Esophagus muscularis mucosa (tissue), 4 donors: Measurements from ENCODE around the gene TECTA. TPM values are rescaled to one million over a fixed set of nuclear protein-coding genes. Genes with fewer than 3 reads are reported as not detected.
A peak's percentile ranks its signal among the peaks of the same experiment; 100 is the strongest.

Experiments used
- DNase-seq: peaks from one replicate; pipeline ENCODE4 v3.0.0-alpha.2; 2017; ENCODE audit errors: extremely low spot score
- H3K27ac ChIP-seq, 4 donors: fragments of 200-600 bp; sonication (generic); replicated peaks in 1 of 4; 1 replicate in 3 of 4; 2 replicates in 1 of 4; pipeline ENCODE4 v1.5.1; 2016 to 2019; ENCODE audit warnings: mild to moderate bottlenecking in 1 of 4
- H3K27me3 ChIP-seq, 4 donors: fragments of 200-600 bp; sonication (generic); one replicate each; pipeline versions ENCODE4 v1.5.1 to v1.6.0; 2016 to 2019
- H3K36me3 ChIP-seq, 4 donors: fragments of 200-600 bp; sonication (generic); one replicate each; pipeline ENCODE4 v1.5.1; 2016 to 2019
- H3K4me1 ChIP-seq, 4 donors: fragments of 200-600 bp; sonication (generic); one replicate each; pipeline ENCODE4 v1.5.1; 2016 to 2019
- H3K4me3 ChIP-seq, 4 donors: fragments of 200-600 bp; sonication (generic); 1 replicate in 2 of 4; 2 replicates in 2 of 4; pipeline ENCODE4 v1.5.1; 2016 to 2019; ENCODE audit warnings: mild to moderate bottlenecking in 4 of 4, moderate library complexity in 1 of 4
- H3K9me3 ChIP-seq, 4 donors: fragments of 200-600 bp; sonication (generic); 1 replicate in 3 of 4; 2 replicates in 1 of 4; pipeline ENCODE4 v1.5.1; 2016 to 2019
- EP300 ChIP-seq: sonication (generic); formaldehyde crosslinking; IDR thresholded peaks from one replicate; pipeline ENCODE4 v1.6.1; 2017; ENCODE audit warnings: antibody characterized with exemption
- POLR2A ChIP-seq: fragments of 450-650 bp; IDR thresholded peaks from one replicate; pipeline ENCODE4 v1.6.1; 2017; ENCODE audit warnings: antibody characterized with exemption, moderate library complexity, mild to moderate bottlenecking, low read depth
- POLR2AphosphoS5 ChIP-seq, 2 donors: sonication (generic); formaldehyde crosslinking; IDR thresholded peaks; one replicate each; pipeline ENCODE4 v1.6.1; 2017; ENCODE audit warnings: antibody characterized with exemption in 2 of 2
- WGBS: methylation state at CpG from one replicate; pipeline ENCODE4 v1.1.5; 2018; 5-methylcytosine and 5-hydroxymethylcytosine counted together
- intact Hi-C: fragments of 100-400 bp; cut with DNase I; formaldehyde crosslinking; loops from one replicate; pipeline ENCODE4 v1.15.1; 2023
- total RNA-seq, 4 donors: library from RNA; depleted of rRNA; stranded (reverse); fragments of >200 nt; gene quantifications; one replicate each; pipeline versions ENCODE4 v1.1.0 to v1.2.1, GENCODE V29; 2016
- TF ChIP-seq, protein P1 (sequence below), 3 experiments: fragments of 200-600 bp in 2 of 3; fragments of 450-650 bp in 1 of 3; sonication (generic) in 2 of 3; IDR thresholded peaks; one replicate each; pipeline ENCODE4 v1.5.1; 2017 to 2019; ENCODE audit warnings: antibody characterized with exemption in 3 of 3, mild to moderate bottlenecking in 2 of 3, moderate library complexity in 1 of 3

Gene TECTA
- total RNA-seq, 4 donors from 2014 or later = 0.80 to 1.2 (median 0.90) TPM

DNA sequence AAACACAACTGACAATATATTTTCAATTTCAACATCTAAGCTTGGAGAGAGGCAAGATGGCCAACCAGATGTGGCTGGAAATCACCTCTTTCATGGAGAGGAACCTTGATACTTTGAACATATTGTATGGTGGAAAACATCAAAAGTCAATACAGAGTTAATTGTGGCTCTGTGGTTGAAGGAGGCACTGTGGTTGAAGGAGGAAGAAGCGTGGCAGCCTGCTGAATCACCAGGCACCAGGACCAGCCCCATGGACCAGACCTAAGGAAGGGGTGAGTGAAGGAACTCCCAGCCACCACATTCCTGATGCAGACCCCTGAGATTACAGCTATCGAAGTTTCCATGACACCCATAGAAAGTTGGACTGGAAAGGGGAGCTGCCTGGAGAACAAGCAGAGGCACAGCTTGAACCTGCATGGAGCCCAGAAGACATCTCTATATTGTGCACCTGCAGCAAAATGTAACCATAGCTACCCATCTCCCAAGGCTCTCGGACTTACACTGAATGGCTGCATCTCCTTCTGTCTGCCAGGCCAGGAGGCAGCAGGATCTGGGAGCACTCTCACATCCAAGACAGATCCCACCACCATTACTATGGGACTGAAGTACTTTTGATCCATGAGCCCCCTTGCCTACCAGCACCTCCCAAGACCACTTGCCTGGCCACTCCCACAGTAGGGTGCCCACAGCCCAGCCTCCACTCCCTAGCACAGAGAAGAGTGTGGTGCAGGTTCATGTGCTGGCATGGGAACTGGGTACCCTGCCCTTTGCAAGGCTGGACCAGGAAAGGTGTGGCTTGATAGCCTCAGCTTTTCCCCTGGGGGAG is 111.7 kb downstream of the TECTA start:
- no peak overlapping the region for H3K27ac ChIP-seq
- H3K27me3 ChIP-seq = peaks cover 0 to 19% (median 3%) of the 10 kb centered on the region in 4 donors
- TF ChIP-seq POLR2A = no peak
- TF ChIP-seq, protein P1, sequence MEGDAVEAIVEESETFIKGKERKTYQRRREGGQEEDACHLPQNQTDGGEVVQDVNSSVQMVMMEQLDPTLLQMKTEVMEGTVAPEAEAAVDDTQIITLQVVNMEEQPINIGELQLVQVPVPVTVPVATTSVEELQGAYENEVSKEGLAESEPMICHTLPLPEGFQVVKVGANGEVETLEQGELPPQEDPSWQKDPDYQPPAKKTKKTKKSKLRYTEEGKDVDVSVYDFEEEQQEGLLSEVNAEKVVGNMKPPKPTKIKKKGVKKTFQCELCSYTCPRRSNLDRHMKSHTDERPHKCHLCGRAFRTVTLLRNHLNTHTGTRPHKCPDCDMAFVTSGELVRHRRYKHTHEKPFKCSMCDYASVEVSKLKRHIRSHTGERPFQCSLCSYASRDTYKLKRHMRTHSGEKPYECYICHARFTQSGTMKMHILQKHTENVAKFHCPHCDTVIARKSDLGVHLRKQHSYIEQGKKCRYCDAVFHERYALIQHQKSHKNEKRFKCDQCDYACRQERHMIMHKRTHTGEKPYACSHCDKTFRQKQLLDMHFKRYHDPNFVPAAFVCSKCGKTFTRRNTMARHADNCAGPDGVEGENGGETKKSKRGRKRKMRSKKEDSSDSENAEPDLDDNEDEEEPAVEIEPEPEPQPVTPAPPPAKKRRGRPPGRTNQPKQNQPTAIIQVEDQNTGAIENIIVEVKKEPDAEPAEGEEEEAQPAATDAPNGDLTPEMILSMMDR (IDR thresholded peaks at IDR 0.05) = no peak
- no peak for TF ChIP-seq POLR2AphosphoS5 (IDR thresholded peaks at IDR 0.05)
- no peak for TF ChIP-seq EP300
- H3K4me3 ChIP-seq = no peak overlapping the region
- DNase-seq = peak; percentile 77
- 79% methylated on average over 3 of the region's 3 CpGs for WGBS
- no peaks in the 10 kb centered on the region for H3K36me3 ChIP-seq
- H3K9me3 ChIP-seq = no peaks in the 10 kb centered on the region
- H3K4me1 ChIP-seq = no peaks in the 10 kb centered on the region
- intact Hi-C loops = no loop called here

DNA sequence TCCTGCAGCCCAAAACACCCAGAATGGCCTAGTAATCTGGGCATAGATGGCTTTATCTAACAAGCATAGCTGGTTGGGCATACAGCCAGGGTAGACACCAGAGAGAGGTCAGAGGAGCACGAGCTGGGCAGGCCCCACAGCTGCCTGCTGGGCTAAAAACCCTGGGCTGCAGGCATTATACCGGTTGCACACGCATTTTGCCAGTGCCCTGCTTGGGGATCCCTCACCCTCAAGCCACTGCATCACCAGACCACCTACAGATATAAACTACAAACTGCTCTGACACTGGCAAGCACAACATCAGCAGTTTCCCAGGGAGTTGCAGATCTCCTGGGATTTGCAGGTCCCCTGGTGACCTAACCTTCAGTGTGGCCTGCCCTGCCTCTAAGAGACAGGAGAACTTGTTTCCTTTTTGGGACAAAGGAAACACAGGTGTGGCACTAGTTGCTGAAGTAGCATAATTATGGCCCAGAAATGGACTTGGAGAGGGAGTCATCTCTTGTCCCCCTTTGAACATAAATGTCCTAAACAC is 112.4 kb downstream of the TECTA start:
- intact Hi-C loops = no loop called here

DNA sequence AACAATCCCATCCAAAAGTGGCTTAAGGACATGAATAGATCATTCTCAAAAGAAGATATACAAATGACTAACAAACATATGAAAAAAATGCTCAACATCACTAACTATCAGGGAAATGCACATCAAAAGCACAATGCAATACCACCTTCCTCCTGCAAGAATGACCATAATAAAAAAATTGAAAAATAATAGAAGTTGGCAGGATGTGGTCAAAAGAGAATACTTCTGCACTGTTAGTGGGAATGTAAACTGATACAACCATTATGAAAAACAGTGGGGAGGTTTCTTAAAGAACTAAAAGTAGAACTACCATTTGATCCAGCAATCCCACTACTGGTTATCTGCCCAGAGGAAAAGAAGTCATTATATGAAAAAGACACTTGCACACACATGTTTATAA is 113.8 kb downstream of the TECTA start:
- DNase-seq = no peak
- Histone ChIP-seq H3K27ac (no peak overlapping the region), H3K9me3 (no peaks in the 10 kb centered on the region), H3K27me3 (peaks cover 0 to 9% (median 0%) of the 10 kb centered on the region in 4 donors), H3K36me3 (no peaks in the 10 kb centered on the region), H3K4me1 (no peaks in the 10 kb centered on the region), H3K4me3 (no peak overlapping the region)
- TF ChIP-seq POLR2AphosphoS5 (IDR thresholded peaks at IDR 0.05) (no peak), EP300 (no peak)
- TF ChIP-seq, protein P1 (IDR thresholded peaks at IDR 0.05) = no peak
- intact Hi-C loops = no loop called here

More for the DNA sequence above, 112.4 kb downstream of the TECTA start:
- Histone ChIP-seq H3K36me3 (no peaks in the 10 kb centered on the region), H3K9me3 (no peaks in the 10 kb centered on the region), H3K4me3 (no peak overlapping the region), H3K27ac (no peak overlapping the region), H3K27me3 (peaks cover 0 to 19% (median 3%) of the 10 kb centered on the region in 4 donors), H3K4me1 (no peaks in the 10 kb centered on the region)
- DNase-seq = peak; percentile 78
- no peak for TF ChIP-seq EP300
- no peak for TF ChIP-seq POLR2AphosphoS5 (IDR thresholded peaks at IDR 0.05)
- TF ChIP-seq, protein P1 (IDR thresholded peaks at IDR 0.05) = no peak
- TF ChIP-seq POLR2A = no peak
- WGBS = no CpG with 5 or more reads among the region's 3 CpGs

DNA sequence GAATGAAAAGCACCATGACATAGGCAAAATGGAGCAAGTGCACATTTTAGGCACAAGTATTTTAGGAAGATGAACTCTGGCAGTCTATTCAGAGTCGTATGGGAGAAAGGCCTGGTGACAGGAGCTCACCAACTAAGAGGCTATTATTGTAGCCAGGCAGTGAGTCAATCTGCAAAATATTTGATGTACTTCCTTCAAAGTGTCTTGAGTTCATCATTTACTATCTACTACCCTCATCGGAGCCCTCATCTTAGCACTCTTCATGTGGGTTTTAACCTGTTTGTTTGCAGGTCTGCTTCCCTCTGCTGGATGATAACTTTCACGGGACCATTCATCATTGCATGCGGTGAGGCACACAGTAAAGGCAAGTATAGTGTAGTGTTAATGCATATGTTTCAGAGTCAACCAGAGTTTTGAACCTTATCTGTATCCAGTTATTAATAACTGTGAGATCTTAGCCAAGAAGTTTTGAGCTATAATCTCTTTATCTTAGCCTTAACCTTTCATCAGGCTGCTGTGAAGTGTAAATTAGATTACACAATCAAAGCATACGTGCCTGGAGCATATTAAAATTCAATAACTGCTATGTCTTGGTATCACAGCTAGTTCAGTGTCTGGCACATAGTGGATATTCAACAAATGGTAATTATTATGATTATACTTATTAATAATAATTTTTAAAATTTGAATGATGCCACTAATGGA is 120.6 kb downstream of the TECTA start:
- no peak for TF ChIP-seq POLR2AphosphoS5 (IDR thresholded peaks at IDR 0.05)
- TF ChIP-seq POLR2A = no peak
- no peak for TF ChIP-seq EP300
- TF ChIP-seq, protein P1 (IDR thresholded peaks at IDR 0.05) = no peak
- Histone ChIP-seq H3K4me3 (no peak overlapping the region), H3K27me3 (no peaks in the 10 kb centered on the region), H3K4me1 (no peaks in the 10 kb centered on the region), H3K27ac (no peak overlapping the region), H3K9me3 (no peaks in the 10 kb centered on the region), H3K36me3 (no peaks in the 10 kb centered on the region)
- intact Hi-C loops = no loop called here
- WGBS = 80% methylated on average over 5 of the region's 5 CpGs
- peak; percentile 57 for DNase-seq
